Fibroblast of pulmonary artery (primary cell): Measurements from ENCODE around the gene STARD3.

Experiments
- DNase-seq: peaks from one replicate; pipeline ENCODE4 v3.0.0-alpha.2; 2010; ENCODE audit warnings: low read depth
- H3K4me3 ChIP-seq: replicated peaks from 2 replicates; pipeline ENCODE4 v1.5.1; 2011; ENCODE audit warnings: low read depth, mild to moderate bottlenecking, control low read depth, low read length, moderate library complexity
- TF ChIP-seq, protein P1 (sequence below): IDR thresholded peaks from 2 replicates; pipeline ENCODE4 v1.5.1; 2011; ENCODE audit warnings: mild to moderate bottlenecking, control low read depth, low read length, inconsistent platforms; ENCODE audit errors: missing control alignments

STARD3 gene

GRCh38 chr17:39617446-39618245 is 19.3 kb upstream of the STARD3 start:
- H3K4me3 ChIP-seq = peak overlapping the region; percentile 62
- peak; percentile 57 for DNase-seq
- TF ChIP-seq, protein P1, sequence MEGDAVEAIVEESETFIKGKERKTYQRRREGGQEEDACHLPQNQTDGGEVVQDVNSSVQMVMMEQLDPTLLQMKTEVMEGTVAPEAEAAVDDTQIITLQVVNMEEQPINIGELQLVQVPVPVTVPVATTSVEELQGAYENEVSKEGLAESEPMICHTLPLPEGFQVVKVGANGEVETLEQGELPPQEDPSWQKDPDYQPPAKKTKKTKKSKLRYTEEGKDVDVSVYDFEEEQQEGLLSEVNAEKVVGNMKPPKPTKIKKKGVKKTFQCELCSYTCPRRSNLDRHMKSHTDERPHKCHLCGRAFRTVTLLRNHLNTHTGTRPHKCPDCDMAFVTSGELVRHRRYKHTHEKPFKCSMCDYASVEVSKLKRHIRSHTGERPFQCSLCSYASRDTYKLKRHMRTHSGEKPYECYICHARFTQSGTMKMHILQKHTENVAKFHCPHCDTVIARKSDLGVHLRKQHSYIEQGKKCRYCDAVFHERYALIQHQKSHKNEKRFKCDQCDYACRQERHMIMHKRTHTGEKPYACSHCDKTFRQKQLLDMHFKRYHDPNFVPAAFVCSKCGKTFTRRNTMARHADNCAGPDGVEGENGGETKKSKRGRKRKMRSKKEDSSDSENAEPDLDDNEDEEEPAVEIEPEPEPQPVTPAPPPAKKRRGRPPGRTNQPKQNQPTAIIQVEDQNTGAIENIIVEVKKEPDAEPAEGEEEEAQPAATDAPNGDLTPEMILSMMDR = no peak

GRCh38 chr17:39618246-39618913 is 18.6 kb upstream of the STARD3 start:
- TF ChIP-seq, protein P1 = no peak
- DNase-seq = no peak
- peak overlapping the region; percentile 62 for H3K4me3 ChIP-seq

- no peak overlapping the region for H3K4me3 ChIP-seq
- TF ChIP-seq, protein P1 = no peak
- no peak for DNase-seq
These were observed 17.8 kb upstream of the STARD3 start for GRCh38 chr17:39618956-39619785.

GRCh38 chr17:39619786-39620101 is 17.2 kb upstream of the STARD3 start:
- no peak overlapping the region for H3K4me3 ChIP-seq
- no peak for DNase-seq
- TF ChIP-seq, protein P1 = no peak

DNA sequence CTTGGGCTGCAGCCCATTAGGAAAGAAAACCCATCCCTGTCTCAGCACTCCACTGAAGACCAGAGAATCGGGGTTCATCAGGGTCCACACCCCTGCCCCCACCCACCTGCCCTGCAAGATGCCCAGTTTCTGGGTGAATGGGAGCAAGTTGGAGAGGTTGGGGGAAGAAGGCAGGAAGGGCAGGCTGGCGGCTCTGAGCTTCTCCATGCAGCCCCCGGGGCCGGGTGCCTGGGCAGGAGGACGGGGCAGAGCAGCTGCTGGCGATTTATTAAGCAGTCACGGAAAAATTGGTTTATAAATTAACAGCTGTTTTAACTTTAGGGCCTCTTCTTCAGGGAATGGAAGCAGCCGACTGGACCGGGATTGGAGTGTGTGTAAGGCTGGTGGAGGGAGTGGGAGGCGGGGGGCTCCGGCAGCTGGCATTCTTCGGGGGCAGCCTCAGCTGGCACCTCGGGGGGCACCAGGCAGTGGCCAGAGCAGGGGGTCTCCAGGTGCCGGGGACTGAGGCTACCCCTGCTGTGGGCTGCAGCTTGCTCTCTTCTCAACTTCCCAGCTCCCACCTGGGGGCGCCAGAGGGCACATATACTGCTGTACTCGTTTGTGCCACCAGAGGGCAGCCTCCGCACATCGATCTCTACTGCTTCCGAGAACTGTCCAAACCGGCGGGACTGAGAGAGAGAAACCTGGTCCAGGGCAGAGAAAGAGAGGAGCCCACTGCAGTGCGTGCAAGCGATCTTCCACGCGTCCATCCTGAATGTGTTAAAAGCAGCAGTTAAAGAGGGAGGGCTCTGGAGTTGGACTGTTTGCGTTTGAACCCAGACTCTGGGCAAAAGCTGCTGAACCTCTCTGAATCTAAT is 15.2 kb upstream of the STARD3 start:
- no peak overlapping the region for H3K4me3 ChIP-seq
- DNase-seq = peak; percentile 81
- TF ChIP-seq, protein P1 = no peak

DNA sequence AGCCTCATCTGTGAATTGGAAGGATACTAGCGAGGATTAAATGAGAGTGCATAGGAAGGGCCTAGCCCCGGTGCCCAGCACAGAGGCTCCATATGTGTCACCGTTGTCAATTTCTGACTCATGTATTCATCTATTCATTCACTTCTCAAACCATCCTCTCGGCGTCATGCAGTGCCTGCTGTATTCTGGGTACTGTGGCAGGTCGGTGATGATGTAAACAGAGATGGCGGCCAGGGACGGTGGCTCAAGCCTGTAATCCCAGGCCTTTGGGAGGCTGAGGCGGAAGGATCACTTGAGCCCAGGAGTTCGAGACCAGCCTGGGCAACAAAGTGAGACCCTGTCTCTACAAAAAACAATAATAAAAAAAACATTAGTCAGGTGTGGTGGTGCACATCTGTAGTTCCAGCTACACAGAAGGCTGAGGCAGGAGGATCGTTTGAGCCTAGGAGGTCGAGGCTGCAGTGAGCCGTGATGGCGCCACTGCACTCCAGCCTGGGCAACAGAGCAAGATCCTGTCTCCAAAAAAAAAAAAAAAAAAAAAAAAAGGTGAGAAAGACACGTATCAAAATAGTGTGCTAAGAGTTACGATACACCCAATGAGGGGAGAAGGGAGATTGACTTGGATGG is 14.5 kb upstream of the STARD3 start:
- no peak overlapping the region for H3K4me3 ChIP-seq
- DNase-seq = no peak
- TF ChIP-seq, protein P1 = no peak
